ENCODE measurements around the gene SCN2B.
A peak's percentile ranks its signal among the peaks of the same experiment; 100 is the strongest.

SCN2B gene

GRCh38 chr11:118143661-118144185, 32.7 kb downstream of the SCN2B start:
- Histone ChIP-seq H3K4me1 (ENCODE audit: low read length) (no peaks in the 10 kb centered on the region; the same call in 1 of the 2 replicates), H3K9me3 (replicated peaks; ENCODE audit: insufficient read depth, low read length) (no peaks in the 10 kb centered on the region), H3K36me3 (replicated peaks; ENCODE audit: insufficient read depth, low read length) (no peaks in the 10 kb centered on the region), H4K20me1 (ENCODE audit: insufficient read depth, low read length) (no peaks in the 10 kb centered on the region), H2AFZ (ENCODE audit: low read length) (no peak overlapping the region), H3F3A (ENCODE audit: insufficient read depth, low read length) (no peaks in the 10 kb centered on the region), H3K27ac (ENCODE audit: low read length) (no peak overlapping the region), H3K79me2 (ENCODE audit: low read length) (no peaks in the 10 kb centered on the region), H3K27me3 (replicated peaks; ENCODE audit: insufficient read depth, low read length) (peaks cover 65% of the 10 kb centered on the region), H3K9me2 (replicated peaks; ENCODE audit: insufficient read depth, low read length) (no peaks in the 10 kb centered on the region), H3K4me2 (ENCODE audit: low read depth, low read length) (no peak overlapping the region), H3K9ac (ENCODE audit: low read length) (no peak overlapping the region), H3K4me3 (ENCODE audit: low read length) (no peak overlapping the region)
- no peak for DNase-seq
- TF ChIP-seq CTCF (IDR thresholded peaks at IDR 0.05; ENCODE audit: low read length) = no peak
- TF ChIP-seq EZH2phosphoT487 (IDR thresholded peaks at IDR 0.05; ENCODE audit: low read length) = no peak
- no peak for TF ChIP-seq EZH2 (optimal IDR thresholded peaks at IDR 0.05; ENCODE audit: low read depth, low read length)

GRCh38 chr11:118142809-118143208, 33.6 kb downstream of the SCN2B start:
- Histone ChIP-seq H3K4me1 (ENCODE audit: low read length) (no peaks in the 10 kb centered on the region), H3K36me3 (replicated peaks; ENCODE audit: insufficient read depth, low read length) (no peaks in the 10 kb centered on the region), H3K9me2 (replicated peaks; ENCODE audit: insufficient read depth, low read length) (no peaks in the 10 kb centered on the region), H4K20me1 (ENCODE audit: insufficient read depth, low read length) (no peaks in the 10 kb centered on the region), H3K4me3 (ENCODE audit: low read length) (peak overlapping the region; percentile 24; the same call in 1 of the 2 replicates), H2AFZ (ENCODE audit: low read length) (peak overlapping the region; percentile 43), H3K9ac (ENCODE audit: low read length) (no peak overlapping the region), H3K79me2 (ENCODE audit: low read length) (no peaks in the 10 kb centered on the region), H3F3A (ENCODE audit: insufficient read depth, low read length) (no peaks in the 10 kb centered on the region), H3K4me2 (ENCODE audit: low read depth, low read length) (peak overlapping the region; percentile 47; the same call in 1 of the 2 replicates), H3K9me3 (replicated peaks; ENCODE audit: insufficient read depth, low read length) (no peaks in the 10 kb centered on the region), H3K27me3 (replicated peaks; ENCODE audit: insufficient read depth, low read length) (peaks cover 74% of the 10 kb centered on the region), H3K27ac (ENCODE audit: low read length) (no peak overlapping the region)
- peak; percentile 21 for DNase-seq
- TF ChIP-seq CTCF (IDR thresholded peaks at IDR 0.05; ENCODE audit: low read length) (no peak), EZH2phosphoT487 (IDR thresholded peaks at IDR 0.05; ENCODE audit: low read length) (no peak), EZH2 (optimal IDR thresholded peaks at IDR 0.05; ENCODE audit: low read depth, low read length) (no peak)

GRCh38 chr11:118142081-118142480, 34.4 kb downstream of the SCN2B start:
- Histone ChIP-seq H3K9ac (ENCODE audit: low read length) (no peak overlapping the region), H3K4me3 (ENCODE audit: low read length) (no peak overlapping the region), H3K4me2 (ENCODE audit: low read depth, low read length) (no peak overlapping the region), H3K36me3 (replicated peaks; ENCODE audit: insufficient read depth, low read length) (no peaks in the 10 kb centered on the region), H3F3A (ENCODE audit: insufficient read depth, low read length) (no peaks in the 10 kb centered on the region), H3K9me2 (replicated peaks; ENCODE audit: insufficient read depth, low read length) (no peaks in the 10 kb centered on the region), H3K27ac (ENCODE audit: low read length) (no peak overlapping the region), H4K20me1 (ENCODE audit: insufficient read depth, low read length) (no peaks in the 10 kb centered on the region), H3K79me2 (ENCODE audit: low read length) (no peaks in the 10 kb centered on the region), H2AFZ (ENCODE audit: low read length) (no peak overlapping the region), H3K27me3 (replicated peaks; ENCODE audit: insufficient read depth, low read length) (peaks cover 77% of the 10 kb centered on the region), H3K4me1 (ENCODE audit: low read length) (no peaks in the 10 kb centered on the region), H3K9me3 (replicated peaks; ENCODE audit: insufficient read depth, low read length) (no peaks in the 10 kb centered on the region)
- DNase-seq = no peak
- TF ChIP-seq CTCF (IDR thresholded peaks at IDR 0.05; ENCODE audit: low read length) (no peak), EZH2 (optimal IDR thresholded peaks at IDR 0.05; ENCODE audit: low read depth, low read length) (no peak), EZH2phosphoT487 (IDR thresholded peaks at IDR 0.05; ENCODE audit: low read length) (no peak)
